Activated gamma-delta T cell treated with anti-CD3 and anti-CD28 coated beads, Interleukin-2, amount 50 U/mL, for 16 hours (primary cell): ENCODE measurements around the gene PML.
"Not testable (repeated sequence)": the region's sequence is repeated elsewhere in the genome, so short reads cannot be mapped to it uniquely, and the experiment has no call there.

Source experiments
- DNase-seq: peaks from one replicate; pipeline ENCODE4 v3.0.0-alpha.2; 2020; ENCODE audit warnings: low read depth

PML gene

DNA sequence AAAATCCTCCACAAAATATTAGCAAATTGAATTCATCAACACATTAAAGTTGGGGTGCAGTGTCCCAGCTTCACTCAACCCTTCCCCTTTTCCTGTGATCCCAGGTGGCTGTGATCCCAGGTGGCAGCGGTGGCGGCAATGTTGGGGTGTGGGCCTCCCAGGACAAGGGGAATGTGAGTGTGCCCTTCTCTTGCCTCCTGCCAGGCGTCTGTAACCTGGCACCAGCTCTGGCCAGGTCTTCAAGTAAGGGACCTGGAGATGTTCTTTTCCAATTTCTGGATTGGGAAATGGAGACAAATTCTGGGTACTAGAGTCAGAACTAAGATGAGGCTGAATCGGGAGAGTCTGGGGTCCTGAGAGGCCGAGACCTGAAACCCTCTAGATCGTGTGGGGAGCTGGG is 67.7 kb downstream of the PML start:
- DNase-seq: no peak

DNA sequence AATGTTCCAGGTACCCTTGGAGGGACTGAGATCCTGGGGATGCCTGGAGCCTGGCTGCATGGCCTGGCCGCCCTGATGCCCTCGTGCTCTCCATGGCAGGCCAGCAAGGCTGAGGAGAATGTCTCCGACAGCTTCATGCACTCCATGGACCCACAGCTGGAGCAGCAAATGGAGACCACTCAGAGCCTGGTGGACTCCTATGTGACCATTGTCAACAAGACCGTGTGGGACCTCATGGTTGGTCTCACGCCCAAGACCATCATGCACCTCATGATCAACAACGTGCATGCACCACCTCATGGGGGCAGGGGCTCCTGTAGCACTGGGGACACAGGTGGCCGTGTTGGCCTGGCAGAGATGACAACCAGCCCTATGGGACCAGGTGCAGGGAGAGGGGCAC is 68.2 kb downstream of the PML start:
- no peak for DNase-seq

DNA sequence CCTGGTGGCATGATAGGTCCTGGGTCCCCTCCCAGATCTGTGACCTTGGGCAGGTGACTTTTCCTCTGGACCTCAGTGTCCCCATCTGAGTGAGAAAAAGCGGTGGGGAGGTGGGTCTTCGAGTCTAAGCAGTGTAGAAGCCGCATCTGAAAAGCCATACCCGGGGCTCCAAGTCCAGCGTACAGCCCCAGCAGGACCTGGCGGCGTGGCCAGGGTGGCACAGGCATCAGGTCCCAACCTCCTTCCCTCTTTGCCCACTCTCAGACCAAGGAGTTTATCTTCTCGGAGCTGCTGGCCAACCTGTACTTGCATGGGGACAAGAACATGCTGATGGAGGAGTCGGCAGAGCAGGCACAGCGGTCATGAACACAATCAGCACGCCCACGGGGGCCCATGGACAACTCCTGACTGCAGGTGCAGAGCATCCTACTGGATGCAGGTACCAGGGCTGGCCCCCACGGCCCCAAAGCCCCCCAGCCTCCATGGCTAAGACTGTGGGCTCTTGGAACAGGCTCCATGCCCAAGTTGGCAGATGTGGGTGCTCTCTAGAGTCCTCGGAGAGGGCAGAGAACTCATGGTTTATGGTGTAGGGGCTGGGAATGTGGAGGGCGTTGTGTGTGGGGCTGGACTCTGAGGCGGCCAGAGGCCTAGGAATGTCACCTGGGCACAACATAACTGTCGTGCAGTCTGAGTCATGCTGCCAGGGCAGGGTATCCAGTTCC is 69.1 kb downstream of the PML start:
- DNase-seq: not testable (repeated sequence)

DNA sequence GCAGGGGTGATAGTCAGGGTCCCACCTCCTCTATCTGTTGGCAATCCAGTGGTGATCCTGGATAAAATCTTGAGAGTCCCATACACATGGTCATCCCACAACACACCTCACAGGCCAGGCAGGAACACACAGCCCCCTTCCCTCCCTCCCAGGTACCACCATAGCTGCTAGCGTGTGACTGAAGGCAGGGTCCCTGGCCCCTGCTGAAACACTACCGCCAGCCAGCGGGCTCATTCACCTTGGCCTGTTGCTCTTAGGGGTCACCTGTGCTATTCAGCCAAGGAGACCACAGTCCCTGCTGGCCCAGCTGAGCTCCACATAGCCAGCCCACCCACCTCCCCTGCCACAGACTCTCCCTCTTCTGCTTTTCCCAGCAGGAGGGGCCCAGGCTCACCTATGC is 69.7 kb downstream of the PML start:
- not testable (repeated sequence) for DNase-seq

DNA sequence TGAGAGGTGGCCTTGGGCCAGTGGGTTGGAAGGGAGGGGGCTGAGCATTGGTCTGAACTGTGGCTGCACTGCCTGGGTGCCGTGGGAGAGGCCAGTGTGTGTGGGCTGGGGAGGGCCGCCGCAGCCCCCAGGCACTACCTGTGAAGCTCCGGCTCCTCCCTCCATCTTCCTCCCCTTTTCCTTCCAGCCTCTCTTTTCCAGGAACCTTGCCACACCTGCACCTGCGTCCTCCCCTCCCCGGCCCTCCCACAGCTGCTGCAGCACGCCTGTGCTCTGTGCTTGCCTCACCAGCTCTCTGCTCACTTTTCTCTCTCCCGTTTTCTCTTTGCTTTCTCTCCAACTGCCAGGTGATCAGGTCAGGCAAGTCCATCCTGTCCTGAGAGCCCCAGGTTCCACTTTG is 70.3 kb downstream of the PML start:
- not testable (repeated sequence) for DNase-seq

DNA sequence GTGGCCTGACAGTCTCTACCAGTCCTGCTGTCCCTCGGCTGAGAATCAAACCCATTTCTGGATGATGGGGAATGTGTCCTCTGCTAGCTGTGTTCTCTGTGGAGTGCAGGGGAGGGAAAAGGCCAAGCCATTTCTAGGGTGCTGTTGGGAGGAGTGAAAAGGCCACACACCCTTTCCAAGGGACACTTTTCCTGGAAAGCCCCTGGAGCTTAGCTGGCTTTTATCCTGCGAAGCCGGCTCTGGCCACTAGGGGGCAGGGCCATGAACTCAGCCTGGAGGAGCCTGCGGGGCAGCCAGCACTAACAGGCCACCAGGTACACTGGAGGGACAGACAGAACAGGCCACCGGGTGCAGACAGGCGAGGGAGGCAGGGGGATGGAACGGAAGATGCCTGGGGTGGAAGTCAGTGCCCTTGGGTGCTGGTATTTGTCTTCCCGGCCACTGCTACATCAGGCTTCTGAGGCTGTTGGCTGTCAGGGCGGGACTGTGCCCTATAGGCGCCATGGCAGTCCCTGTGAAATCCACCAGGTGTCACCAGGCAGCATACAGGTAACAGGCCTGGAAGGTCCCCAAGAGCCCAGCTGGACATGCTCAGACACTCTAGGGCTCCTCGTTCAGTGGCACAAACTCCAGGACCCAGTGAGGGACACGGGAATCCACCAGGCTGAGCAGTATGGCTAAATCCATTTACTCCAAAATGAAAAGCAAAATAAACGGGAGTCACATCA is 71.3 kb downstream of the PML start:
- DNase-seq: peak; percentile 31

DNA sequence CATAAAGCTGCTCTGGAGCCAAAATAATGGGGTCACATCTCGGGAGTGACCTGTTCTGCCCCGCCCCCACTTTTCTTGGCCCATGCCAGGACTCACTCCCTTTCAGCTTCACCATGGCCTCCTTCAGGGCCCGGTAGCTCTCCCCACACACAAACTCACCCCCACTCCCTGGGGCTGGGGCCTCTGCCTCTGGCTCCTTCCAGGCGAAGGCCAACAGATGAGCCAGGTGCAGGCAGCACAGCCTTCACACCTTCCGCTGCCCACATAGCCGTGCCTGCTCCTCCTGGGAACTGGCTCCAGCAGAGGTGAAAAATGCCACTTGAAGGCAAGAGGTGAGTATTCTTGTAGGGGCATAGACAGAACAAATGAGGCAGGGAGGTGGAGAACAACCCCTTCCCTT is 77.1 kb downstream of the PML start:
- not testable (repeated sequence) for DNase-seq

DNA sequence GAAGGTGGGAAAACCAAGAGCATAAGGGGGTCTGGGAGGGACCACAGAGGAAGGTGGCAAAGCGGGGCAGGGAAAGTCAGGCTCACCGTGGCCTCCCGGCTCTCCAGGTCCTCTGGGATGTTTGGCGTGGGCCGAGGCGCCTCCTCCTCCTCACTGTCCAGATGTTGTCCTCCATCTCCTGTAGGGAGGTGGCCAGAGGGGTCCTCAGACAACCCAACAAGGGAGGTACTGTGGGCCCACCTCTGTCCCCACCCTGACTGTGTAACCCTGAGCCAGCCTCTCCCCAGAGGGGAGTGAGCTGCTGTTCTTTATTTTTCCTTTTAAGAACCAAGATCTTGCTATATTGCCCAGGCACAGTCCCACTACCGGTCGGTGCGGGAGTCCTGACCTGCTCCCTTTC is 77.6 kb downstream of the PML start:
- DNase-seq: not testable (repeated sequence)

DNA sequence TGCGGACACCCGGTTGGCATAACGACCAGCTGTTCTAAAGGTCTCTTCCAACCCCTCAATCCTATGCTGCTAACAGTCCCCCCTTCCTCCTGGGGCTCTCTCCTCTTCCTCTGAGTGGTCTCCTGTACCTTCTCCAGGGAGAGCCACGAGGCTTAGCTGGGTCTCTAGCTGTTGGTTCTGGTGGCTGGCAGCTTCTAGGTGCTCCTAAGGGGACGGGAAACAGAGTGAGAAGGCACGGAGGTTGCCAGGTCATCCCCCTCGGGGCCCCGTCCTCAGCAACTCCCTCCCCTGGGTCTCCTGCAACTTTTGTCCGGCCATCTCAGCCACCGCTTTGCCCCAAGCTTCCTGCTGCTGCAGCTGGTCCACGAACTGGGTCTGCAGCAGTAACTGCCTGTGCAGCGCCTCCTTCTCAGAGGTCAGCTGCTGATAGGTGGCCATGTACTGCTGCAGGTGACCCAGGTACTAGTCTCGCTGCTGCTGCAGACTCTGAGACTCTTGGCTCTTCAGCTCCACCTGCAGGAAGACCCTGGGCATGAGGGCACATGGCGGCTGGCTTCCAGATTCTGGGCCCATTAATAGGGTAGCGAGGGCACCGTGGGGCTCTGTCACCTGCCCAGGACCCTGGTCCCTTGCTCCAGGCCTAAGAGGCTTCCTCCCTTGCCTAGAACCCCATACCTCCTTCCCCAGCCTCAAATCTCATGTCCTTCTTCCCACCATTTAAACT is 78.3 kb downstream of the PML start:
- not testable (repeated sequence) for DNase-seq

DNA sequence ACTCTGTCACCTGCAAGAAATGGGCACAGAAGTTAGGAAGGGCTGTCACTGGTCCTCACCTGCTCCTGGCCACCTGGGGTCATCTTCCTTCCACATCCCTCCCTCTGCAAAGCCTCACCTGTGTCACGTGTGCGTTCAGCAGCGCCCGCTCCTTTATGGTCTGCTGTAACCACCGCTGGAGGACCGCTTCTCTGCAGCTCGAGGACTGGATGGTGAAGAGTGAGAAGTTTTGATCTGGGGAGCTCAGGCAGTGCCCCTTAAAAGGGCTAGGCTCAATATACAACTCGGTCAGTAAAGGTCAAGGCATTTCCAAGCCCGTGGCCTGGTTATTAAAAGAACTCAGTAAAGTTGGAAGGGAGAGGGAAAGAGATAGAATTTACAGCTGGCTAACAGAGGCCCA is 81.3 kb downstream of the PML start:
- not testable (repeated sequence) for DNase-seq

DNA sequence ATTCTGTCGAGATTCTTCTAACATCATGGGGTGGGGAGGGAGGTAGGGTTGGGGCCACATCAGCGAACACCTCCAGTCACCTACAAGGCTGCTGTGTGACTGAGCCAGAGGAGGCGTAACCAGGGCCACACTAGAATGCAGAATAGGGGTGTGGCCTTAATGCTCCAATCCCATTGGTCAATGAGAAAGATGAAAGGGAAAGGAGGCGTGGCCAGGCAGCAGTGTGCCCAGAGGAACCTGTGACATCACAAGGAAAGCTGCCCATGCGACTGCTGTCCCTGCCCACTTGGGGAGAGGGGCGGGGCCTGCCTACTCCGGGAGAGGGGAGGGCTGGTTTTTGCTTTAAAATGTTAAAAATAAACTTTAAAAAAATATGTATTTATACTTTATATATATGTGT is 87.9 kb downstream of the PML start, which contains the start of gene GOLGA6A:
Gene GOLGA6A, minus strand, starts transcription at position 101 of the 400 bp plus-strand sequence. Its CDS starts 41 bp downstream, at position 60.
- DNase-seq: not testable (repeated sequence)

DNA sequence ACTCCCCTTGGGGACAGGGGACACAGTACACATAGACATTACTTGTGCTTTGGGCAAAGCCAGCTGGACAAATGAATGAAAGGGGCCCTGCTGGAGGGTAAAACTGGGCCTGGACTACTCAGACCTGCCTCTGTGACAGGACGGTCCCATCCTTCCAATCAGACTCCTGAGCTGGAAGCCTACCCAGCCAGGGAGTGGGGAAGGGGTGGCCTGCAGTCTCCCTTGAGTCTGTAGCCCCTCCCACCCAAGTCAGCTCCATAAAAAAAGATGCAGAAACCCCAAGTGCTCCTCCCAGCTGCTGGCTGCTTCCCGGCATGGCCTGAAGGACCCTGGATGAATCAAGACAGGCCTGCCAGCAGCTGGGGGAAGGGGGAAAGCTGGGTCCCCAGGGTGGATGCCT is 100.1 kb downstream of the PML start:
- not testable (repeated sequence) for DNase-seq

DNA sequence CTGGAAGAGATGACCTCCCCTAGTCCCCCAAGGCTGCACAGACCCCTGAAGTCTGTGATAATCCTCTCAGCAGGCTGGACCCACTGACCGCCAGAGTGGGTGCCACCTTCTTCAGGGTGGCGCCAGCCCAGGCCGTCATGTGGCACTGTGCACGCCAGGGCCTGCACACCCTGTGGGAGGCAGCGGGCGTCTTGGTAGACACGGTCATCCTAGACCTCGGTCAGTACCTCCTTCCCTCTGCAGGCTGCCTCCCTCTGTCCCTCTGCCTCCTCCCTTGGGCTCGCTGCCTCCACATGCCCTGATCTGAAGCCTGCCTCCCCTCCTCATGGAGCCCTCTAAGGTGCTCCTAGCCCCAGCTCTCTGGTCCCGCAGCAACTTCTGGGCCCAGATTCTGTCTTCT is 101.1 kb downstream of the PML start:
- not testable (repeated sequence) for DNase-seq

DNA sequence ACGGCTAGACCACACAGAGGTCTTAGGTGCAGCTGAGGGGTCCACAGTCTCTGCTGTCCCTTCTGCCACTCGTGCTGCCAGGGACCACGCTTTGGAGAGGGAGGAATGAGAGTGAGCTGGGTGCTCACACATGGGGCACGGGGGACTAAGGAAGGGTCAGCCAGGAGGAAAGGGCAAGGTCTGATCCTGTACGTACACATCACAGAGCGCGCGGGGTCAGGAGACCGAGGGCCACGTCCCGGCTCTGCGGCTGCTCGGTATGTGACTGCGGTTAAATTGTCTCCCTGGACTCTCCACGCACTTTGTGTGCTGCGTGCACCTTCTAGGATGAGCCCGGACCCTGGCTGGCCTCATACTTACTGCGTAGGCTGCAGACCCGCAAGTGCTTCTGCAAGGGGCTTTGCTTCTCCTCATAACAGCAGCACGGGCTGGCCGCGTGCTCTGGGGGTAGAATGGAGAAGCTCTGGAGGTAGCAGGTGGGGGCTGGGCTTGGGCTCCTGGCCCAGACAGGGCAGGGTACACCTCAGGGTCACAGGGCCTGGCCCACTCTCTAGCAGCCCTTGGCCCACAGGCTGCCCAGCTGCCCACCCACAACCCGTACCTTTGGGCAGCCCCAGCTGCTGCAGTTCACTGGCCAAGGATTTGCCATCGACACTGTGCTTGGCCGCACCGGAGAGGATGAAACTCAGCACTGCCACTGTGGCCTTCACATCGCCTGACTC is 102.4 kb downstream of the PML start:
- not testable (repeated sequence) for DNase-seq
